Large intestine (tissue), 3 donors: ENCODE measurements around the gene PTPRG. TPM values are rescaled to one million over a fixed set of nuclear protein-coding genes. Genes with fewer than 3 reads are reported as not detected.

Experiments
- DNase-seq, 2 donors: peaks; one replicate each; pipeline versions ENCODE4 v3.0.0 to v3.0.0-alpha.2; 2013
- H3K27ac ChIP-seq: one replicate; pipeline ENCODE4 v1.5.1; 2013; ENCODE audit warnings: low read length
- H3K27me3 ChIP-seq: 2 replicates; pipeline ENCODE4 v1.6.1; 2013; ENCODE audit warnings: low read length; ENCODE audit not compliant: control insufficient read depth, insufficient read depth
- H3K36me3 ChIP-seq: 2 replicates; pipeline ENCODE4 v1.6.1; 2013; ENCODE audit warnings: low read length; ENCODE audit not compliant: control insufficient read depth, insufficient read depth
- H3K4me1 ChIP-seq: one replicate; pipeline ENCODE4 v1.6.1; 2013; ENCODE audit warnings: low read length; ENCODE audit not compliant: control insufficient read depth, insufficient read depth
- H3K4me3 ChIP-seq: one replicate; pipeline ENCODE4 v1.5.1; 2013; ENCODE audit warnings: low read length
- H3K9me3 ChIP-seq: one replicate; pipeline ENCODE4 v1.6.1; 2013; ENCODE audit warnings: mild to moderate bottlenecking, low read depth, low read length, moderate library complexity; ENCODE audit not compliant: control insufficient read depth
- WGBS: methylation state at CpG from one replicate; pipeline ENCODE4 v1.1.5; 2013; ENCODE audit warnings: low lambda C conversion rate; ENCODE audit not compliant: insufficient coverage; 5-methylcytosine and 5-hydroxymethylcytosine counted together
- polyA plus RNA-seq: library from polyadenylated mRNA; unstranded; fragments of 120-200 nt; gene quantifications from one replicate; pipeline ENCODE4 v1.2.1, GENCODE V29; 2013

PTPRG gene
- polyA plus RNA-seq, 1 donor, result 18.3 TPM

DNA sequence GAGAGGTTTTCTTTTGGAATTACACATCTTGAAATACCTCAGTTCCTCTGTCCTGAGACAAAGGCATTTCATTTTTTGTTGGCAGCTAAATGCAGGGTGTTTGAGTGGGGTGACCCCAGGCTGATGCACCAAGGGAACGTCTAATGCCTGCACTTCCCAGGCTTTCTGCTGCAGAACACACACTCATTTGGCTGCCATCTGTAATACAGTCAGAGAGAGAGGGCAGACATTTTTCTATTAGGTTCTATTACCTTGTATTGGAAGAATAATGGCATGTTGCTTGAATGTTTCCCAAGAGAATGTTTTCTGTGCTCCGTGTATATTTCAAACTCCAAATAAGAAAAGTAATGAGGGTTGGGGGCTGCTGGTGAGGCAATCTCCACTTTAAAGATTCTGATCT lies 87.1 kb downstream of the PTPRG start:
- Histone ChIP-seq H3K36me3 (no peaks in the 10 kb centered on the region), H3K4me1 (no peaks in the 10 kb centered on the region), H3K27me3 (no peaks in the 10 kb centered on the region), H3K4me3 (no peak overlapping the region), H3K27ac (no peak overlapping the region), H3K9me3 (peaks cover 4% of the 10 kb centered on the region)
- no peak for DNase-seq
- WGBS, result 80% methylated on average over 1 of the region's 2 CpGs

DNA sequence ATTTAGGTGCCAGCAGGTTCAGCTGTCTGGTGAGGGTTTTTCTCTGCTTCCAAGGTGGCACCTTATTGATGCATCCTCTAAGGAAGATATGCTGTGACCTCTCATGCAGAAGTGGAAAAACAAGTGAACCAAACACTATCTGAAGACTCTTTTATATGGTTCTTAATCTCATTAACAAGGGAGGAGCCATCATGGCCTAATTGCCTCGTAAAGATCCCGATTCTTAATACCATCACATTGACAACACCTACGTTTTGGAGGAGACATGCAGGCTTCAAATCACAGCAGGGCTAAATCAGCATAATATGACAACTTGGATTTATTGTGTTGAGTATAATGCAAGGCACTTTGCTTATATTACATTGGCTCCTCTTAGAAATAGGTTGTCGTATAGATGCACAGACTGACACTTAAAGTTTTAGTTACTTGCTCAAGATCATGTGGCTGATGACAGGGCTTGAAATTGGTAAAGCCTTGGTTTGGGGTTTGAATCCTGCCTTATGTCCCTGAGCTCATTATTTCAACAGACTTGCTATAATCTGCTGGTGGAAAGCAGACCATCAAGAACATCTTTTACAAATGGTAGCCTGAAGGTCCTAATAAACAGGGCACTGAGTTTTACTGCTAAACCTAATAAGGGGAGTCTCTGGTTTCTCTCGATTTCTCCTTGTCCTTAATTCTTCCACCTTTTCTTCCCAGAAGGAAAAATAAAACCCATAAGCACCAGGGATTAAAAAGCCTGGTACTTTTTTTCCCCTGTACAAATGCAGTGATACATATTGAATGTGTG lies 88.2 kb downstream of the PTPRG start:
- no peaks in the 10 kb centered on the region for H3K36me3 ChIP-seq
- H3K4me1 ChIP-seq, result no peaks in the 10 kb centered on the region
- no peak for DNase-seq
- no peak overlapping the region for H3K27ac ChIP-seq
- no peak overlapping the region for H3K4me3 ChIP-seq
- no peaks in the 10 kb centered on the region for H3K27me3 ChIP-seq
- WGBS, result 0% methylated on average over 1 of the region's 5 CpGs
- peaks cover 4% of the 10 kb centered on the region for H3K9me3 ChIP-seq

DNA sequence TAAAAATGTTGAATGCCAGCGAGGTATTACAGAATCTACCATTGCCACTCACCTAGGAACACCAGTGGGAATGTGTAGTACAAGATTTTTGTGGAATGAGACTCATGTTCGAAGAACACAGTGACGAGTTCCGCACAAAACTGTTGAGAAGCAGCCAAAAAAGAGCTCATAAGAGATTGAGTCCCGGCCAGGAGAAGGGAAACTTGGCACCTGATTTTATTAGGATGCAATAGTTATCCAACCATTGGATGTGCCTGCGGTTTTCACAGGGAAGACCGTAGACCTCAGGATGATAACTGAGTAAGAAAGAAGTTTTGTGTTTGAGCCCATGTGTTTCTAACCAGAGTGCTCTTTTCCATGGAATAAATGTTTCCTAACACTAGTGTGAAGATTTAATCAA lies 88.9 kb downstream of the PTPRG start:
- Histone ChIP-seq H3K9me3 (peaks cover 1% of the 10 kb centered on the region), H3K27ac (no peak overlapping the region), H3K27me3 (no peaks in the 10 kb centered on the region), H3K36me3 (no peaks in the 10 kb centered on the region), H3K4me1 (no peaks in the 10 kb centered on the region), H3K4me3 (no peak overlapping the region)
- DNase-seq, result no peak
- WGBS, result 89% methylated on average over 3 of the region's 7 CpGs

DNA sequence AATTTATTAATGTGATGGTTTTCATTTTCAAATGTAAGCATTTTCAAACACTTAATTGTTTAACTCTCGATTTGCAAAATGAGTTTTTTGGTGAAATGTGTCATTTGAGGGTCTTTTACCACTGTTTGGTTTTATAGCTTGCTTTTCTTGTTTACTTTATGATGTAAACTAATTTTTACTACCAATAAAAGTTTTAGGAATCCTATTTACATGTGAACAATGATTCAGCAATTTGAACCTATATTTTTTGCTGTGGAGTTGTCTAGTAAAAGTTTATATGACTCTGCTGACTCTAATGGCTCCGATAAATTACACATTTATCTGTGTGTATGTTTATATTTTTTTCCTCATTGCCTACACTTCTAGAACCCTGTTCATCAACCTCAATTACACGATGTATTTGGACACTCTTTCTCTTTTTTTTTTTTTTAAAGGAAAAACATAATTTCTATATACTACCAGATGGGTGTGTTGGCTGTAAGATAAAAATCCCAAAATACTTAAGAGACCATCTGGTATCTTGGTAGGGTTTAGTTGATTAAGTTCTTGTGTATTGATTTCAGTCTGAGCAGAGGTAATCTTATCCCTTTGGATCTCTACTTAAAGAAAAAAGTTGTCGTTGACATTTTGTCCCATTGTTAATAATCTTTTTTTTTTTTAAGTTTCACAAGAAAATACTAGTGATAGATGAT lies 89.5 kb downstream of the PTPRG start:
- 61% methylated on average over 4 of the region's 4 CpGs for WGBS
- H3K36me3 ChIP-seq, result no peaks in the 10 kb centered on the region
- H3K27me3 ChIP-seq, result no peaks in the 10 kb centered on the region
- H3K4me1 ChIP-seq, result no peaks in the 10 kb centered on the region
- no peak for DNase-seq
- H3K4me3 ChIP-seq, result no peak overlapping the region
- no peak overlapping the region for H3K27ac ChIP-seq
- no peaks in the 10 kb centered on the region for H3K9me3 ChIP-seq

DNA sequence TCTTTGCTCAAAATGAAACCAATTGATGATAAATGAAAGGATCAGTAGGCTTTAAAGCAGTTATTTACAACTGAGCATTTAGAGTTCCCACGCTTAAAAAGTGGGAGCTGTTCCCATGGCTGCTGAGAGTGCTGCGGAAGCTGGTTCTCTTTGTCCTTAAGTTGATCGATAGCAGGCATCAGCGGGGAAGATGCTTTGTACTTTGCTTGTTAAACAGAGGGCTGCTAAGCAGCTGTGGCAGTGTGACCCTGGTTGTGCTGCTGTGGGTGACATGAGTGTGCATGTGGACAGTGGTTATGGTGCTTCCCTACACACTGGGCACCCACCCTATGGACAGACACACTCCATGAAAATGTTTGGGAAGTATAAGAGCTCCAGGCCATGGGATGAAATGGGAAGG lies 96.3 kb downstream of the PTPRG start:
- Histone ChIP-seq H3K4me3 (no peak overlapping the region), H3K27ac (no peak overlapping the region), H3K4me1 (no peaks in the 10 kb centered on the region), H3K36me3 (no peaks in the 10 kb centered on the region), H3K9me3 (no peaks in the 10 kb centered on the region), H3K27me3 (no peaks in the 10 kb centered on the region)
- no peak for DNase-seq
- whole genome bisulfite sequencing, result no CpG with 5 or more reads among the region's 4 CpGs

DNA sequence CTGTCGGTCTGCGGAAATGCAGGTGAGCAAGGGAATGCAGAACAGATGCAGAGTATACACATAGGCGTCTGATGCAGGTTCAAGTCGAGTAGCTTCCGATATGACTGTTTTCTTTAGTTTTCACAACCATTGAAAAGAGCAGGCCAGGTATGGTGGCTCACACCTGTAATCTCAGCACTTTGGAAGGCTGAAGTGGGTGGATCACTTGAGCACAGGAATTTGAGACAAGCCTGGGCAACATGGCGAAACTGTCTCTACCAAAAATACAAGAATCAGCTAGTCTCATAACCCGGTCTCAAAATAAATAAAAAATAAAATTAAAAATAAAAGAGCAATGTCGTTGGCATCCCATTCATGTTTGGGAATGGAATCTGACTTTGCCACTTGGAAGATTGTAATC lies 101.5 kb downstream of the PTPRG start:
- Histone ChIP-seq H3K27ac (no peak overlapping the region), H3K36me3 (no peaks in the 10 kb centered on the region), H3K4me1 (no peaks in the 10 kb centered on the region), H3K9me3 (no peaks in the 10 kb centered on the region), H3K27me3 (no peaks in the 10 kb centered on the region), H3K4me3 (no peak overlapping the region)
- 100% methylated on average over 1 of the region's 8 CpGs for WGBS
- DNase-seq, result no peak

DNA sequence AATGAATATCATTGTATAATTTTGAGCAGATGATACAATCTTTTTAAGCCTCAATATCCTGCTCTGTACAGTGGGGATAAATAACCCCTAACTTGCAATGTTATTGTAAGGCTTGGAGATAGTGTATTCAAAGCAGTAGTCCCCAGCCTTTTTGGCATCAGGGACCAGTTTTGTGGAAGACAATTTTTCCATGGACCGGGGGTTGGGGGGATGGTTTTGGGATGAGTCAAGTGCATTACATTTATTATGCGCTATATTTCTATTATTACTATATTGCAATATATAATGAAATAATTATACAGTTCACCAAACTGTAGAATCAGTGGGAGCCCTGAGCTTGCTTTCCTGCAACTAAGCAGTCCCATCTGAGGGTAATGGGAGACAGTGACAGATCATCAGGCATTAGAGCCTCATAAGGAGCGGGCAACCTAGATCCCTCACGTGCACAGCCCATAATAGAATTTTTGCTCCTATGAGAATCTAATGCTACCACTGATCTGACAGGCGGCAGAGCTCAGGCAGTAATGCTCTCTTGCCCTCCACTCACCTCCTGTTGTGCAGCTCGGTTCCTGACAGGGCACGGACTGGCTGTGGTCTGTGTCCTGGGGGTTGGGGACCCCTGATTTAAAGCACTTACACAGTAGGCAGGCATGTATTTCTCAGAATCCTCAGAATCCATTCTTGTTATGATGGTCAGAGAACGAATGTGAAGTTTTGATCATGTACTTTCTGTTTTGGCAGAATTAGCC lies 102.2 kb downstream of the PTPRG start:
- Histone ChIP-seq H3K27ac (no peak overlapping the region), H3K4me3 (no peak overlapping the region), H3K4me1 (no peaks in the 10 kb centered on the region), H3K27me3 (no peaks in the 10 kb centered on the region), H3K9me3 (no peaks in the 10 kb centered on the region), H3K36me3 (no peaks in the 10 kb centered on the region)
- WGBS, result 80% methylated on average over 1 of the region's 8 CpGs
- no peak for DNase-seq

DNA sequence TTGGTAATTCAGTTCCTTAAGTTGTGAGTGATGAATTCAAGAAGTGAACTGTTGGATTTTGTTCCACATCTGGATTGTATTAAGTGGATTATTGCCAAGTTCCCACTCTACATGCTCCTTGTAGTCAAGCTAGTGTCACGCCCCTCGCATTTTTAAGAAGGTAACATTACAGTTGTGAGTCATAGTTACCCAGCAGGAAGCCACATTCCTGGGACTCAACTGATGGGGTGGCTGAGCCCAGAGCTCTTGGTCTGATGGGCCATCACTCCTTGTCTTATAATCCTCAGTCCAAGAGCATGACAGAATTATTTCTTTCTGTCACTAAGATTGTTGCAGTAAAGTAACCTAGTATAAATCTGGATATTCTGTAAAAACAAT lies 102.7 kb downstream of the PTPRG start:
- H3K36me3 ChIP-seq, result no peaks in the 10 kb centered on the region
- no peaks in the 10 kb centered on the region for H3K27me3 ChIP-seq
- no CpG with 5 or more reads among the region's 2 CpGs for WGBS
- H3K27ac ChIP-seq, result no peak overlapping the region
- no peaks in the 10 kb centered on the region for H3K9me3 ChIP-seq
- H3K4me3 ChIP-seq, result no peak overlapping the region
- DNase-seq, result no peak
- no peaks in the 10 kb centered on the region for H3K4me1 ChIP-seq

DNA sequence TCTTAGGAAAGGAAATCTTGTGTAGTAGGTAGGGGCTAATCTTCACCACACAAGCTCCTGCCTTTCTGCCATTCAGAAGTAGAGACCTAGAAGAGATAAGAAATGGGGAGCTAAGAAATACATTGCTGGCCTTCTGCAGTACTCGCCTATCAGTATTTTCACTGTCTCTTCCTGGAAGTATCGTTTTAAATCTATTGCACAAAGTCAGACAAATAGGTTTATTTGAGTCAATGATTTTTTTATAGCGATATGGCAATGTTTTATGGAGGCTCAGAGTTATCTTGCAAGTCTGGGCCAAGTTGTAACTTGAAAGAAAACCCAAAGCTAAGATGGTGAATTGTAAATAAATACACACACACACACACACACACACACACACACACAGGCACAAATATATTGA lies 103.8 kb downstream of the PTPRG start:
- Histone ChIP-seq H3K27ac (no peak overlapping the region), H3K4me1 (no peaks in the 10 kb centered on the region), H3K36me3 (no peaks in the 10 kb centered on the region), H3K9me3 (no peaks in the 10 kb centered on the region), H3K27me3 (no peaks in the 10 kb centered on the region), H3K4me3 (no peak overlapping the region)
- DNase-seq, result no peak
- WGBS, result 20% methylated on average over 1 of the region's 3 CpGs

DNA sequence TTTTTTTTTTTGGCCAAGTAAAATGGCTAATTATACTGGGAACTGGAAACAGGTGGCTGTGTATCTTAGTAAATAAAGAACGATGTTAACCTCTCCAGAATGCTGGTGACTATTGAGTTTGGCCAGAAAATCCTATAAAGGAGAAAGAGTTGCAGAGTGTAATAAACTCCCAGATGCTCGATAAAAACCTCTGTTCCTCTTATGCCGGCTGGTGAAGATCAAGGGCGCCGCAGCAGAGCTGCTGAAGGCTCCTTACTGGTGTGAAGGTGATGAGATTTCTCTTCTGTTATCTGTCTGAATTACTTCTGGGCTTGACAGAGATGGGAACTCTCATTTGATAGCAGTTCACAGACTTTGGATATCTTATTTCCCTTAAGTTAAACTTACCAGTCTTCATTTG lies 104.6 kb downstream of the PTPRG start:
- H3K27me3 ChIP-seq, result no peaks in the 10 kb centered on the region
- H3K4me3 ChIP-seq, result no peak overlapping the region
- H3K27ac ChIP-seq, result no peak overlapping the region
- no peak for DNase-seq
- no peaks in the 10 kb centered on the region for H3K4me1 ChIP-seq
- H3K36me3 ChIP-seq, result no peaks in the 10 kb centered on the region
- no peaks in the 10 kb centered on the region for H3K9me3 ChIP-seq
- WGBS, result no CpG with 5 or more reads among the region's 5 CpGs
